Tibial artery (tissue), 4 donors: ENCODE data around the gene MYMX.

ENCODE experiments used
- DNase-seq, 2 donors: peaks; one replicate each; pipeline ENCODE4 v3.0.0-alpha.2; 2019
- H3K27ac ChIP-seq, 2 donors: fragments of 200-600 bp; sonication (generic) in 1 of 2; 1 replicate in 1 of 2; 2 replicates in 1 of 2; pipeline ENCODE4 v1.5.1; 2018 to 2019; ENCODE audit warnings: mild to moderate bottlenecking in 1 of 2
- H3K27me3 ChIP-seq, 2 donors: fragments of 200-600 bp; sonication (generic) in 1 of 2; one replicate each; pipeline versions ENCODE4 v1.5.1 to v1.6.0; 2016 to 2019
- H3K36me3 ChIP-seq, 3 donors: fragments of 200-600 bp; sonication (generic) in 2 of 3; one replicate each; pipeline ENCODE4 v1.5.1; 2016 to 2019; ENCODE audit warnings: mild to moderate bottlenecking in 2 of 3
- H3K4me1 ChIP-seq, 4 donors: fragments of 200-600 bp; sonication (generic) in 2 of 4; 1 replicate in 3 of 4; 2 replicates in 1 of 4; pipeline ENCODE4 v1.5.1; 2016 to 2019
- H3K4me3 ChIP-seq, 2 donors: fragments of 200-600 bp; sonication (generic) in 1 of 2; 1 replicate in 1 of 2; 2 replicates in 1 of 2; pipeline ENCODE4 v1.5.1; 2018 to 2019; ENCODE audit warnings: mild to moderate bottlenecking in 2 of 2
- H3K9me3 ChIP-seq, 3 donors: fragments of 200-600 bp; sonication (generic) in 1 of 3; one replicate each; pipeline ENCODE4 v1.5.1; 2016 to 2019
- intact Hi-C: fragments of 100-400 bp; cut with DNase I; formaldehyde crosslinking; loops from one replicate; pipeline ENCODE4 v1.15.0; 2023; ENCODE audit warnings: low total_unique reads
- TF ChIP-seq, protein P1 (sequence below), 2 experiments: fragments of 200-600 bp in 1 of 2; fragments of 450-650 bp in 1 of 2; IDR thresholded peaks; one replicate each; pipeline ENCODE4 v1.5.1; 2017 to 2019; ENCODE audit warnings: antibody characterized with exemption in 2 of 2, mild to moderate bottlenecking in 1 of 2, moderate library complexity in 1 of 2

Gene MYMX

DNA sequence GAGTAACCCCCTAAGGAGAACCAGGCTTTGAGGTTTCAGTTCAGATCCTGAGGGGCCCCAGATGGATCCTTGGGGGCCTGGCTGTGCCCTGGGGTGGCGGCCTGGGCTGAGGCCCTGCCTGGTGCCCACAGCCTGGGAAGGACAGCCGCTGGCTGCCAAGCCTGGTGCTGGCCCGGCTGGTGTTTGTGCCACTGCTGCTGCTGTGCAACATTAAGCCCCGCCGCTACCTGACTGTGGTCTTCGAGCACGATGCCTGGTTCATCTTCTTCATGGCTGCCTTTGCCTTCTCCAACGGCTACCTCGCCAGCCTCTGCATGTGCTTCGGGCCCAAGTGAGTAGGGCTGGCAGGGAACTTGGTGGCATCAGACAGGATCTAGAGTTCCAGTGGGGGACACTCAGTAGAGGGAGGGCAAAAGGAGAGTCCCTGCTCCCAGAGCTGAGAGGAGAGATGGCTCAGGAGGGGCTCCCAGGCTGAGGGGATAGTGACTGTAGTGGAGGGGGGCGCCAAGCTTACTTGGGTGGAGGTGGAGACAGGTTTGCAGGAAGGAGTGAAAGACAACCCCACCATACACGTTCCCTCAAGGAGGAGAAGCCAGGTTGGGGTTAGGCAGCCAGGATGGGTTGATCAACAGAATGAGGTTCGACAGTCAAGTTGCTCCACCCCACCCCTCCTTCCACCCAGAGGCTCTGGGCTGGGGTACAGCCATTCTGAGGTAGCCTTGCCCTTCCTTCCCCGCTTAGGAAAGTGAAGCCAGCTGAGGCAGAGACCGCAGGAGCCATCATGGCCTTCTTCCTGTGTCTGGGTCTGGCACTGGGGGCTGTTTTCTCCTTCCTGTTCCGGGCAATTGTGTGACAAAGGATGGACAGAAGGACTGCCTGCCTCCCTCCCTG lies 16.2 kb downstream of the MYMX start:
- TF ChIP-seq, protein P1, sequence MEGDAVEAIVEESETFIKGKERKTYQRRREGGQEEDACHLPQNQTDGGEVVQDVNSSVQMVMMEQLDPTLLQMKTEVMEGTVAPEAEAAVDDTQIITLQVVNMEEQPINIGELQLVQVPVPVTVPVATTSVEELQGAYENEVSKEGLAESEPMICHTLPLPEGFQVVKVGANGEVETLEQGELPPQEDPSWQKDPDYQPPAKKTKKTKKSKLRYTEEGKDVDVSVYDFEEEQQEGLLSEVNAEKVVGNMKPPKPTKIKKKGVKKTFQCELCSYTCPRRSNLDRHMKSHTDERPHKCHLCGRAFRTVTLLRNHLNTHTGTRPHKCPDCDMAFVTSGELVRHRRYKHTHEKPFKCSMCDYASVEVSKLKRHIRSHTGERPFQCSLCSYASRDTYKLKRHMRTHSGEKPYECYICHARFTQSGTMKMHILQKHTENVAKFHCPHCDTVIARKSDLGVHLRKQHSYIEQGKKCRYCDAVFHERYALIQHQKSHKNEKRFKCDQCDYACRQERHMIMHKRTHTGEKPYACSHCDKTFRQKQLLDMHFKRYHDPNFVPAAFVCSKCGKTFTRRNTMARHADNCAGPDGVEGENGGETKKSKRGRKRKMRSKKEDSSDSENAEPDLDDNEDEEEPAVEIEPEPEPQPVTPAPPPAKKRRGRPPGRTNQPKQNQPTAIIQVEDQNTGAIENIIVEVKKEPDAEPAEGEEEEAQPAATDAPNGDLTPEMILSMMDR (IDR thresholded peaks at IDR 0.05): no peak
- no peak overlapping the region for H3K4me3 ChIP-seq
- H3K4me1 ChIP-seq: peaks cover 0 to 80% (median 50%) of the 10 kb centered on the region in 4 donors
- peaks cover 39 to 48% (median 45%) of the 10 kb centered on the region in 3 donors for H3K36me3 ChIP-seq
- no peak for DNase-seq
- peak overlapping the region; percentile 84 to 94 for H3K27ac ChIP-seq
- no peaks in the 10 kb centered on the region for H3K9me3 ChIP-seq
- no peaks in the 10 kb centered on the region for H3K27me3 ChIP-seq
- intact Hi-C loops: loop anchor here (5.0 kb wide), 1 partner anchor 61 kb away; no protein-coding TSS in a partner anchor

DNA sequence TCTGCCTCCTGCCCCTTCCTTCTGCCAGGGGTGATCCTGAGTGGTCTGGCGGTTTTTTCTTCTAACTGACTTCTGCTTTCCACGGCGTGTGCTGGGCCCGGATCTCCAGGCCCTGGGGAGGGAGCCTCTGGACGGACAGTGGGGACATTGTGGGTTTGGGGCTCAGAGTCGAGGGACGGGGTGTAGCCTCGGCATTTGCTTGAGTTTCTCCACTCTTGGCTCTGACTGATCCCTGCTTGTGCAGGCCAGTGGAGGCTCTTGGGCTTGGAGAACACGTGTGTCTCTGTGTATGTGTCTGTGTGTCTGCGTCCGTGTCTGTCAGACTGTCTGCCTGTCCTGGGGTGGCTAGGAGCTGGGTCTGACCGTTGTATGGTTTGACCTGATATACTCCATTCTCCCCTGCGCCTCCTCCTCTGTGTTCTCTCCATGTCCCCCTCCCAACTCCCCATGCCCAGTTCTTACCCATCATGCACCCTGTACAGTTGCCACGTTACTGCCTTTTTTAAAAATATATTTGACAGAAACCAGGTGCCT lies 16.9 kb downstream of the MYMX start:
- Histone ChIP-seq H3K27me3 (no peaks in the 10 kb centered on the region), H3K36me3 (peaks cover 39 to 48% (median 45%) of the 10 kb centered on the region in 3 donors), H3K4me1 (peaks cover 0 to 73% (median 51%) of the 10 kb centered on the region in 4 donors), H3K4me3 (no peak overlapping the region), H3K9me3 (no peaks in the 10 kb centered on the region), H3K27ac (peak overlapping the region; percentile 84 to 94)
- TF ChIP-seq, protein P1 (IDR thresholded peaks at IDR 0.05): no peak
- no peak for DNase-seq
- intact Hi-C loops: loop anchor here (5.0 kb wide), 1 partner anchor 61 kb away; no protein-coding TSS in a partner anchor

DNA sequence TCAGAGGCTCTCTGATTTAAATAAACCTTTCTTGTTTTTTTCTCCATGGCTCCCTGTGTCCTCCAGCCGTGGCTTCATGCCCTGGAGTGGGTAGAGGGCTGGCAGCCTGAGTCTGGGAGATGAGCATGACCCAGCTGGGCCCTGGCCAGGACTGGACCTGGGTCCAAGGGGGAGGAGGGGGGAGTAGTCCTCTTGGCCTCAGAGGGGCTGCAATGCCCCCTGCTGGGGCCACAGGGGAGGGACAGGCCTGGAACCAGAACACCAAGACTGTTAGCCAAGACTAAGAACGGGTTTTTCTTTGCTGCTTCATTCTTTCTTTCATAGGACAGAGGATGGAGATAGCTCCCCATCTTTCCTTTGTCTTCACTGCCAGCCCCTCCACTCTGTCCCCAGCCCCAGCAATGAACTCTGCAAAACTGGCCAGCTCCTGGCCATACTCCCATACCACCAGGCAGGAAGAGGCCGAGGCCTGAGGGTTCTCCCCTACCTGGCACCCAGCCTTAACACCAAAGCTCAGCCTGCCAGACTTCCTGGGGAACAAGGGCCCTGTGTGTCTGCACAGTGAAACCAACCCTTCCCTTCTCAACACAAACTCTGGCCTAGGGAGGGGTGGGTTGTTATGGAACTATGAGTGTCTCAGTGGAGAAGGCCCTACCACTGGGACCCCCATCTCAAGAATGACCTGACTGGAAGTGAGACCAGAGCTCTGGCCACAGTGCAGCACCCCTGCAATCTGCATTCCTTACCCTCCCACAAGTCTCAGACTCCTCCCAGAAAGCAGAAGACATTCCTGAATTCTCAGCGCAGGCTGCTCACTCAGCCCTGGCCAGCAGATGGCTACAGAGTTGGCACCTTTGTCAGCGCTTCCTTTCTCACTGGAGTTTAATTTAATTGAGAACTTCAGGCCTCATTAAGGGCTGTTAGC lies 17.6 kb downstream of the MYMX start:
- Histone ChIP-seq H3K4me1 (peaks cover 0 to 66% (median 51%) of the 10 kb centered on the region in 4 donors), H3K36me3 (peaks cover 38 to 43% (median 39%) of the 10 kb centered on the region in 3 donors), H3K9me3 (no peaks in the 10 kb centered on the region), H3K27ac (peak overlapping the region; percentile 84 to 94), H3K27me3 (no peaks in the 10 kb centered on the region), H3K4me3 (no peak overlapping the region)
- peak; percentile 86 to 94 for DNase-seq
- intact Hi-C loops: loop anchor here (5.0 kb wide), 1 partner anchor 62 kb away; no protein-coding TSS in a partner anchor
- TF ChIP-seq, protein P1 (IDR thresholded peaks at IDR 0.05): peak; percentile 81 to 83

DNA sequence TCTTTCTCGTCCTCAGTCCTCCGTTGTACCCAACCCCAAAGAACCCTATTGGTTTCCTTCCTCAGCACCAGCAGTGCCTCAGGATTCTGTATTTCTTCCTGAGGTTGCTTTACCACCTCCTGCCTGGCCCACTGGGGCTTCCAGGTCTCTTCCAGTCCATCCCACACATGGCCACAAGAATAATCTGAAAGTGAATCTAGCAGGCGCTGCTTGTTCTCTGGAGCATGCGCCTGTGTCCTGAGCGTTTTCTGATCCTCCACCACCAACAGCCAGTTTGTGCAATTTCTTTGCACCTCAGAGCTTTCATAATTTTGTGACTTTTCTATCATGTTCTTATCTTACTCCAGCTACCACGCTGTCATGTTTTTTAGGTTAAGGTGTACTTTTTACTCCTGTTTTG lies 18.5 kb downstream of the MYMX start:
- H3K4me3 ChIP-seq: no peak overlapping the region
- no peaks in the 10 kb centered on the region for H3K9me3 ChIP-seq
- intact Hi-C loops: no loop called here
- H3K36me3 ChIP-seq: peaks cover 29 to 34% (median 30%) of the 10 kb centered on the region in 3 donors
- TF ChIP-seq, protein P1 (IDR thresholded peaks at IDR 0.05): no peak
- no peak for DNase-seq
- H3K27me3 ChIP-seq: no peaks in the 10 kb centered on the region
- H3K4me1 ChIP-seq: peaks cover 0 to 57% (median 51%) of the 10 kb centered on the region in 4 donors
- H3K27ac ChIP-seq: peak overlapping the region; percentile 84 to 94

DNA sequence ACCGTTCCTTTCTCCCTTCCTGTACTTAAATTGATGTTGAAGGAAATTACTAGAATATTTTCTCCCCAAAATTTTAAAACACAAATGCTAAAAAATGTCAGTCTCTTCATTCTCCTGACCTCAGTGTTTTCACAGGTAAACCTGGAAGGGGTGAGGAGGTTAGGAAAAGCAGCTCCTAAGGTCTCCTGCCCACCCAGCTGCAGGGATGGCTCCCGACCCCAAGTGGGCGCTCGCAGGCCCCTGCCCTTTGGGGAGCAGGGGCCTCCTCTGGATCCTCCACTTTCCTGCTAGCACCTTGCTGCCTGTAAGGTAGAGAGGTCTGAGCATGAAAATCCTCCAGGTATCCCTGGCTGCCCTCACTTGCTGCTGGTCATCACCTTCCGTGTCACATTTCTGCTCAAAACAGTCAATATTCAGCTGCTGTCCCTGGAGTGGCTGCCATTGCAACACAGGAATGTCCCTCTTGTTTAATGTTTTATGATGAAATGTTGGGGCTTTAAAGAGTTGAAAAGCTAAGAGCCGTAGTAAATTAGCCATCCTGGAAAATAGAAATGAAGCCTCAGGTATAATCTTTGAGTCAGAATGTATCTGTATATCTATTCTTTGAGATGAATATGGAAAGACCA lies 19.3 kb downstream of the MYMX start:
- Histone ChIP-seq H3K36me3 (peaks cover 22 to 26% (median 23%) of the 10 kb centered on the region in 3 donors), H3K9me3 (no peaks in the 10 kb centered on the region), H3K4me3 (no peak overlapping the region), H3K4me1 (peaks cover 0 to 56% (median 50%) of the 10 kb centered on the region in 4 donors), H3K27me3 (no peaks in the 10 kb centered on the region), H3K27ac (peak overlapping the region; percentile 94 to 99)
- intact Hi-C loops: no loop called here
- TF ChIP-seq, protein P1 (IDR thresholded peaks at IDR 0.05): no peak
- no peak for DNase-seq
